ENCODE measurements around the gene INPP5D.

GRCh38 chr2:233119806-233120205, 59.7 kb downstream of the INPP5D start:
- TF ChIP-seq CTCF (IDR thresholded peaks at IDR 0.05; ENCODE audit: low read depth, low read length, poor library complexity, severe bottlenecking) (no peak), EZH2phosphoT487 (IDR thresholded peaks at IDR 0.05; ENCODE audit: borderline replicate concordance, low read length) (no peak)

All from DOHH2 (cell line).